GM21390 (cell line): ENCODE data around the gene LPIN3.

Experiments
- ATAC-seq: cut with Tn5 transposase; IDR thresholded peaks from one replicate; pipeline ENCODE4 v1.9.1; 2021; ENCODE audit not compliant: unreplicated experiment

The LPIN3 gene

DNA sequence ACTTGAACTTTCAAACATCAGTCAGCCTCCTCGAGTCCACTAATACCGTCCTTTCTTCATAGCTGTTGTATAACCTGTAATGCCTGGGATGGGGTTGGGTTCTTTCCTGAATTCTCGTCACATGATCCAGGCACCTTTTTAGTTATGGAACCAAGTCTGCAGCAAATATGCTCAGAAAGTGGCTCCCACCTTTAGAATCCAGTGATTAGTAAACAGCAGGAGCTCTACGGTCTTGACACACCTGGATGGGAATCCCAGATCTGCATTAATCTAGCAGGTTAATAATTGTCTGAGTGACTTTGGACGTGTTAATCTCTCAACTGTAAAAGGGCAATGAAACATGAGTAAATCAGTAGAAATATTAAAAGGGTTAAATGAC lies 22.4 kb upstream of the LPIN3 start:
- ATAC-seq, result no peak

DNA sequence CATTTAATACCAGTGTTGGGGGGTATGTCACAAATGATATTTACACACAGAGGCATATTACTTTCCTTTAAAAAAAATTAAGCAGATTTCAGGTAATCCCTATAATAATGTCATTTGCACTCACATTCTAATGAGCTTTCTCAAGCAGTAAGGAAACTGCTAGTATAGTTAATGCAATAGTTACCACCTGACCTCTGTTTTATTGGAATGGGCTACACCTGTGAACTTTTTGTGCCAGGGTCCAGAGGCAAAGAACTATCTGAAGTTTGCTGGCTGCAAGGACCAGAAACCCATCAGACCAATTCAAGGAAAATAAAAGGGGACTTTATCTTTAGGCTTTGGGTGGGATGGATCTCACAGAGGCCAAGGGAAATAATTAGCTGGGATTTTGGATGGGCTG lies 20.2 kb upstream of the LPIN3 start:
- no peak for ATAC-seq

DNA sequence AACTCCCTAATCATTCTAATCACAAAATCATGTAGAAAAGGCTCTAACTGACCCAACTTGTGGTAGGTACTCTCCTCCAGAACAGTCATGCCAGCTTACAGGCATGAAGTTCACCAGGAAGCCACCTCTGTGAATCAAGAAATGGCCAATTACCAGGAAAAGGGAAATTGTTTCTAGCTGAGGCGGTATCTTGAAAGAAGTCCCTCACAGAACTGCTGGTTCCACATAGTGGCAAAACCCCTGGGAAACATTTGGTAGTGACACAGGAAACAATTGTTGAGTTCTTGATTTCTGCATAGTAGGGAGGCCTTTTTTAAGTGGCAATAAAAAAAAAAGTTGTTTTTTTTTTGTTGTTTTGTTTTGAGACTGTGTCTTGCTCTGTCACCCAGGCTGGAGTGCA lies 19.6 kb upstream of the LPIN3 start:
- no peak for ATAC-seq

GRCh38 chr20:41327178-41327577 lies 13.4 kb upstream of the LPIN3 start:
- no peak for ATAC-seq

GRCh38 chr20:41329435-41330342 lies 10.9 kb upstream of the LPIN3 start:
- ATAC-seq, result peak; percentile 76

GRCh38 chr20:41330343-41330720 lies 10.3 kb upstream of the LPIN3 start:
- no peak for ATAC-seq

GRCh38 chr20:41330941-41331340 lies 9.7 kb upstream of the LPIN3 start:
- no peak for ATAC-seq

GRCh38 chr20:41331731-41332130 lies 8.9 kb upstream of the LPIN3 start:
- ATAC-seq, result no peak

- no peak for ATAC-seq
Observed at GRCh38 chr20:41334036-41334435, 6.6 kb upstream of the LPIN3 start.

DNA sequence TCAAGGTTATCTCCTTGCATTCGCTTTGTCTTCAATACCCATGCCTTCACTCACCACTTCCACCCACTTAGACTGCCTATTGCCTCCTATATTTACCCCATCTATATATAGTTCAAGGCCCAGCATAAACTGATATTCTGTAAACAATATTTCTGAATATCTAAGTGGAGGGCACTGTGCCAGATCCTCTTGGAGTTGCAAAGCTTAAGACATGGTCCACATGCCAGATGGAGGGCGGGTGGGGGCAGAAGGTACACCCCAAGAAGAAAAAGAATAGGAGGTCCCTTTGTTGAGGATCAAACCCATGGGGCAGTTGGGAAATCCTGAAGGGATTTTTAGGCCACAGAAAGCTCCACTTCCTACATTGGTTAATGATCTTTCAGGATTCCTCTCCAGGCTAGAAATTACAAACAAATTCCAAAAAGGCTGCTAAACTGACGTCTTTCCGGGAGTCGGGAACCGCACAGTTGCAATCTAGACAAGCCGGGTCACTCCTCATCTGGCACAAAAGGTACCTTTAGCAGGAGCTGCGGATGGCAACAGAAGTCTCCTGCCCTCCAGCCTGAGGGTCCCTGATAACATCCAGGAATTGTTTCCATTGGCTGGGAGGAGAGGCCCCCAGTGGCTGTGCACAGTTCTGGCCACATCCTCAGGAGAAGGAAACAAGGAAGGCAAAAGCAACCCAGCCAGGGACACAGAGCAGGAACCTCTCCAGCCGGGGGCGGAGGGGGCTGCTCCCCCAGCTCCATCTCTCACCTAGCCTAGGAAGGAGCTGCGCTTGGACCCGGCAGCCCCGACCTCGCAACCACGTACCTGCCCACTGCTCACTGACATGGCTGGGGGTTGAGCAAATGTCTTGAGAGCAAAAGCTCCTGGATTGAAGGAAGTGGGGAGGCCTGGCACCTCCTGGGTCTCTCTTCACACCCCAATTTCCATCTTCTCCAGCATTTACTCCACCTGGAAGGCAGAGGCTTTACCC lies 5.9 kb upstream of the LPIN3 start:
- no peak for ATAC-seq

GRCh38 chr20:41335591-41335990 lies 5.0 kb upstream of the LPIN3 start:
- no peak for ATAC-seq

DNA sequence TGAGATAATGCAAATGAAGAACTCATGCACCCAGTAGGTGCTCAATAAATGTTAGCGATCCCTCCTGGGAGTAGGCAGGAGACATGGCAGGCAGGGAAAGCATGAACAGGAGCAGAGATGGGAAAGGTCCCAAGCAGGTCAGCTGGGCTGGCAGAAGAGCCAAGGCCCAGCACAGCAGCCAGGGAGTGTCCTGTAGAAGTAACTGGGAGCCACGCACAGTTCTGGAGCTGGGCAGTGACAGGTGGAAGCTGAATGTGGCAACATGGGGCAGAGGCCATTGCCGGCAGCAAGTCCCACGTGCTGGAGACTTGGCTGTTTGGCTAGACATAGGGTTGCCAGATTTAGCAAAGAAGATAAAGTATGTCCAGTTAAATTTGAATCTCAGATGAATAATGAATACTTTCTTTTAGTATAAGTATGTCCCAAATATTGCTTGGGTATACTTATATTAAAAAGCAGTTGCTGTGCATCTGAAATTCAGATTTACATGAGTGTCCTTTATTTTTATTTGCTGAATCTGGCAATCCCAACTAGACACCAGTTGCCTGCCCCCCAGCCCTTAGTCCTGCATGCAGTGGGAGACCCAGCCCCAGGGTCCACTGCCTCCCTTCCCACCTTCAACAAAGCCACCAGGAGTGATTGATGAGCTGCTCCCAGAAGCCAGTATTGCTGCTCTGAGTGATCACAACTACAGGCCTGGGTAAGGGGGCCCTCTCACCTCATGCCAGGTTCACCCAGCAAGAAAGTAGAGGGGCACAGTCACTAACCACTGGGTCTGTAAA lies 3.7 kb upstream of the LPIN3 start:
- ATAC-seq, result no peak

GRCh38 chr20:41339957-41340326 lies 679 bp upstream of the LPIN3 start:
- no peak for ATAC-seq

DNA sequence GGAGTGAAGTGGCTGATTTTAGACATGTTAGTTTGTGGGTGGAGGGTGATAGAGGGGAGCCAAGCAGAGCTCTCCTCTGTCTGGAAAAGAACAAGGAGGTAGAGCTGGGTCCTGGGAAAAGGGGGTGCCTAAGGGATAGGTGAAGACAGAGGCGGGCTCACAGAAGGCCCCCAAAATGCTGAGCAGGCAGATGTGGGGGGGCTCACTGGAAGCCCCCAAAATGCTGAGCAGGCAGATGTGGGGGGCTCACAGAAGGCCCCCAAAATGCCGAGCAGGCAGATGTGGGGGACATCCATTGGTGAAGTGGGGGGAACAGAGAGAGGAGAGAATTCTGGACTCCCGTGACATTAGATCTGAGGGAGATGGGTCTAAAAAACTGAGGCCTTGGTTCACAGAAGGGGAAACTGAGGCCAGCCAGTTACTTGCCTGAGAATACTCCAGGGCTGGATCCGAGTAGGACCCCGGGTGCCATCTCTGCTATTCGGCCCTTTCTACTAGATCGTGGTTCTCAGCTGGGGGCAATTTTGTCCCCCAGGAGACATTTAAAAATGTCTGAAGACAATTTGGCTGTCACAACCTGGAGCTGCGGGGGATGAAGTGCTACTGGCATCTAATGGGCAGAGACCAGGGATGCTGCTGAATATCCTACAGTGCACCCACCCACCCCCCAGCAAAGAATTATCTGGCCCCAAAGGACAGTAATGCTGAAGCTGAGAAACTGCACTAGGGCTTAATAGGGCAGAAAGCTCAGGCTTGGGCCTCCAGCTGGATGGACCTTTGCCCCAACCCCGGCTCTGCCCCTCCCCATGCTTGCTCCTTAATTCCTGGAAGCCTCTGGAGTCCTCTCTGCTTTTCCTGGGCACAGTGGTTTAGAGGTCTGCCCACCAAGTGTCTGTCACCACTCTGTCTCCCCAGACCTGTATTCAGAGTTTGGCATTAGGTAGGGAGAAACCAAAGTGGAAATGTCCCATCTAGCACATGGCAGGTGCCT lies 2.1 kb downstream of the LPIN3 start:
- ATAC-seq, result no peak

DNA sequence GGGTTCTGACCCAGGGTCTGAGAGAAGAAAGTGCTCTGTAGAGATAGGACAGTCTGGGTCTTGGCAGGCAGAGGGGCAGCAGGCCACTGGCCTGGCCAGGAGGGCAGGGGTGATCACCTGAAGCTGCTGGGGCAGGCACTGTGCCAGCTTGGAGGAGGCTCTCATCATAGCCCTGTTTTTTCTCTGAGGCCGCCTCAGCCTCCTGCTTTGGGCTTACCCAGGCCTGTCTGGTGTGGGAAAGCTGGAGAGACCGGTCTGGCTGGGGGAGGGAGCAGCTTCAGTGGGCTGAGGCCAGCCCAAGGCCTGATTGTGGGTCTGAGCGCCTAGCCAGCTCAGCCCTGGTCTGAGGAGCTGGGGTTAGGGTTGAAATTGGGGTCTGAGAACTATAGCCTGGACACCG lies 3.9 kb downstream of the LPIN3 start:
- no peak for ATAC-seq

DNA sequence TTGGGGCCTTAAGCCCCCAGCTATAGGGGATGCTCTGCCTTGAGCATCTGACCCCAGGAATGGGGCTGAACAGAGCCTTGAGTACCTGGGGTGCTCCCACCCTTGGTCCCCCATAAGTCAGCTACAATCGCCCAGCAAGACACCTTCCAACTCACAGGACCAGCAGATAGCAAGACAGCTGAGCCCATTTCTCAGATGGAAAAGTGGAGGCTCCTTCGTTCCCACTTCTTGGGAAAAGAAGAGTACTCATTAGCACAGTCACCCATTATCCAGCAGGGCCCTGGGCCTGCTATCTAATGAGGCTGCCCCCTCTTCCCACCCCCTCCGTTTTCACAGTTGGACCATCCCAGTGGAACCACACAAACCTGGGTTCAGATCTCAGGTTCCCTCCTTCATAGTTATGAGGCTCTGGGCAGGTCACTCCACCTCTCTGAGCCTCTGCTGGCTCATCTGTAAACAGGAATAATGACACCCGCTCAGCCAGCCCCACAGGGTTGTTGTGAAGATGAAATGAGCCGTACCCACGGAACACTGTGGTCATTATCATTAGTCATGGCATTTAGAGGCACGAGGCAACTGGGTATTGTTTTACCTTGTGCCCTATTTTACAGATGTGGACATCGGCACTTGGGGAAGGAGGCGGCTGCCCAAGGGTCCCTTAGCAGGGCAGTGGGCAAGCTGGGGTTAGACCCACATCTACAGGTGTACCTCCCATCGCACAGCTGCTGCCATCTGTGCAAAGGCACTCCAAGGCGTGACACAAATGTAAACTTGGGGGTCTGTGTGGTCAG lies 4.5 kb downstream of the LPIN3 start:
- no peak for ATAC-seq

DNA sequence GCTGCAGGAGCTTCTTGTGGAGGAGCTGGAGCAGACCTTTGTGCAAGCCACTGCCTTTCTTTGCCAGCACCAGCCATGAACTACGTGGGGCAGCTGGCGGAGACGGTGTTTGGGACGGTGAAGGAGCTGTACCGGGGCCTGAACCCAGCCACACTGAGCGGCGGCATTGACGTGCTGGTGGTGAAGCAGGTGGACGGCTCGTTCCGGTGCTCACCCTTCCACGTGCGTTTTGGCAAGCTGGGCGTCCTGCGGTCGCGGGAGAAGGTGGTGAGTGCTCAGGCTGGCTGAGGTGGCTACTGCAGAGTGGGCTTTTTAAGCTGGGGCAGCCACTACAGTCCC lies 5.1 kb downstream of the LPIN3 start:
- ATAC-seq, result no peak

- no peak for ATAC-seq
Observed at GRCh38 chr20:41347523-41348429, 7.2 kb downstream of the LPIN3 start.
